Muscle of leg (tissue), 11 donors: ENCODE results near the gene TTLL8. TPM values are rescaled to one million over a fixed set of nuclear protein-coding genes. Genes with fewer than 3 reads are reported as not detected.
A peak's percentile ranks its signal among the peaks of the same experiment; 100 is the strongest.

Experiments used
- DNase-seq: peaks from one replicate; pipeline ENCODE4 v3.0.0; 2013
- H3K27ac ChIP-seq: one replicate; pipeline ENCODE4 v1.5.1; 2013; ENCODE audit warnings: mild to moderate bottlenecking, low read length, control low read depth
- H3K27me3 ChIP-seq: one replicate; pipeline ENCODE4 v1.6.1; 2013; ENCODE audit warnings: low read length; ENCODE audit not compliant: control insufficient read depth, insufficient read depth
- H3K36me3 ChIP-seq: one replicate; pipeline ENCODE4 v1.6.1; 2013; ENCODE audit warnings: low read length; ENCODE audit not compliant: control insufficient read depth, insufficient read depth
- H3K4me1 ChIP-seq: one replicate; pipeline ENCODE4 v1.6.1; 2013; ENCODE audit warnings: low read length; ENCODE audit not compliant: control insufficient read depth, insufficient read depth
- H3K4me3 ChIP-seq: one replicate; pipeline ENCODE4 v1.5.1; 2013; ENCODE audit warnings: low read length, control low read depth
- H3K9me3 ChIP-seq: replicated peaks from 2 replicates; pipeline ENCODE4 v1.6.1; 2013; ENCODE audit warnings: low read depth, low read length; ENCODE audit not compliant: control insufficient read depth
- WGBS: methylation state at CpG from one replicate; pipeline ENCODE4 v1.1.5; 2013; ENCODE audit warnings: missing lambda C conversion rate; ENCODE audit not compliant: insufficient coverage; 5-methylcytosine and 5-hydroxymethylcytosine counted together
- polyA plus RNA-seq, 8 donors: library from polyadenylated mRNA; unstranded; fragments of 120-200 nt; gene quantifications; one replicate each; pipeline versions ENCODE4 v1.2.1 to v1.2.3, GENCODE V29; 2013; ENCODE audit warnings: inconsistent platforms in 1 of 8, low replicate concordance in 1 of 8; ENCODE audit not compliant: insufficient read length in 8 of 8, insufficient read depth in 1 of 8
- total RNA-seq: library from RNA; stranded (reverse); fragments of 120-200 nt; gene quantifications from one replicate; pipeline ENCODE4 v1.2.4, GENCODE V29; 2013

The TTLL8 gene
- total and polyA plus RNA-seq, 9 donors = not detected

DNA sequence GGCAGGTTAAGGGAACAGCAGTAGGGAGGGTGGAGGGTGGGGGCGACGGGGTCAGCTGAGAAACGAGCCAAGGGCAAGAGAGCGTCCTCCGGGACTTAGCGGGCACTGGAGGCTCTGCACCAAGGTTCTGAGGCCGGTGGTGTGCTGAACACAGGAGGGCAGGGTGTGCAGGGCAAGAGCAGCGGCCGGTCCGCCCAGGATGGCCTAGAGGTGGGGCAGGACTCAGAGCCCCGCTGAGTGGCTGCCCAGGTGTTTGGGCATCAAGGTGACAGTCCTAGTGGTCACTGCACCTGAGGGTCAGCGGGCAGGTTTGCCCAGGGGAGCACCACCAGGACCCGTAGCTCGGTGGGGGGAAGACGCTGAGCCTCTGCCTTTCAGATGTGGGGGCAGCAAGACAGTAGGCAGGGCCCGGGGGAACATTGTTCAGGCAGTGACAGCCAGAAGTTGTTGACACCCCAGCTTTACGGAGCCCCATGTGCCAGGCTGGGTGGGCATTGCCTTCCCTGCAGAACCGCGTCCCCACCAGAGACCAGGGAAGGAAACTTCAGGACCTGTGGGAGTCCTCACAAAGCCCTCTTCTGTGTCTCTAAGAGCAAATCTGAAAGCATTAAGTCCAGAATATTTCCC is 4.5 kb upstream of the TTLL8 start:
- 81% methylated on average over 18 of the region's 19 CpGs for WGBS
- H3K27ac ChIP-seq = no peak overlapping the region
- H3K9me3 ChIP-seq = no peaks in the 10 kb centered on the region
- DNase-seq = no peak
- H3K27me3 ChIP-seq = peaks cover 41% of the 10 kb centered on the region
- no peaks in the 10 kb centered on the region for H3K36me3 ChIP-seq
- no peak overlapping the region for H3K4me3 ChIP-seq
- H3K4me1 ChIP-seq = peaks cover 20% of the 10 kb centered on the region

- DNase-seq = no peak
- H3K4me1 ChIP-seq = peaks cover 20% of the 10 kb centered on the region
- H3K27me3 ChIP-seq = peaks cover 46% of the 10 kb centered on the region
- no peaks in the 10 kb centered on the region for H3K9me3 ChIP-seq
- no peaks in the 10 kb centered on the region for H3K36me3 ChIP-seq
- 49% methylated on average over 16 of the region's 17 CpGs for WGBS
- H3K27ac ChIP-seq = no peak overlapping the region
- no peak overlapping the region for H3K4me3 ChIP-seq
Measured at GRCh38 chr22:50061824-50062355, 3.8 kb upstream of the TTLL8 start.

DNA sequence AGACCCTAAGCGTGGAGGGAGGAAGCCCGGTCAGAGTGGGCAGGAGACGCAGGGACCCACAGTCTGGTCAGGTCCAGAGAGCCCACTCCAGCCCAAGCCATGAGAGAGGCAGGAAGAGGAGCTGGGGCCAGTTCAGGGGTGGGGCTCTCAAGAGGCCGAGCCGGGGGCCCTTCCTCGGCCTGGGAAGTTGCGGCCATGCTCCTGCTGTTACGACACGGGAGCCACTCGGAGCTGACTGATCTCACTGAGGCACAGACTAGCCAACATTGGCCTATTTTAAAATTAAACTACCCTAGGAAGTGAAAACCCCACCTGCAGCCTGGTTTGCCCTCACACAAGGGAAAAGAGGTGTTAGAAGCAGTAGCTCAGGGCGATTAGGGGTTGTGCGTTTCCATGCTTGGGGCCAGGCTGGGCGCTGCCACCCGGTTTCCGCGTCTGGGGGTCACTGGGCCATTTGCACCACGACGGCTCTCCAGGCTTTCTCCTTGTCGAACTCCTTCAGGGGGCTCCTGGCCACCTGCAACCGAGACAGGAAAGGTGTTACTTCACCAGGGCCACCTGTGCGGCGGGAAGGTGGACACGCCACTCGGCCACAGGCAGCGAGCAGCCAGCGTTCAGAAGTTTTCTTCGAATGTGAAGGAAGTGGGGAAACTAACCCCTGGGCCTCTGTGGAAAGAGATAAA is 3.2 kb upstream of the TTLL8 start:
- H3K27me3 ChIP-seq = peaks cover 50% of the 10 kb centered on the region
- no peaks in the 10 kb centered on the region for H3K9me3 ChIP-seq
- H3K27ac ChIP-seq = no peak overlapping the region
- H3K36me3 ChIP-seq = no peaks in the 10 kb centered on the region
- DNase-seq = no peak
- peaks cover 20% of the 10 kb centered on the region for H3K4me1 ChIP-seq
- 52% methylated on average over 23 of the region's 27 CpGs for WGBS
- no peak overlapping the region for H3K4me3 ChIP-seq

- no peak for DNase-seq
- H3K36me3 ChIP-seq = no peaks in the 10 kb centered on the region
- peaks cover 50% of the 10 kb centered on the region for H3K27me3 ChIP-seq
- no peak overlapping the region for H3K4me3 ChIP-seq
- peaks cover 20% of the 10 kb centered on the region for H3K4me1 ChIP-seq
- no peaks in the 10 kb centered on the region for H3K9me3 ChIP-seq
- 81% methylated on average over 24 of the region's 28 CpGs for whole genome bisulfite sequencing
- no peak overlapping the region for H3K27ac ChIP-seq
Measured at GRCh38 chr22:50060441-50061140, 2.5 kb upstream of the TTLL8 start.

DNA sequence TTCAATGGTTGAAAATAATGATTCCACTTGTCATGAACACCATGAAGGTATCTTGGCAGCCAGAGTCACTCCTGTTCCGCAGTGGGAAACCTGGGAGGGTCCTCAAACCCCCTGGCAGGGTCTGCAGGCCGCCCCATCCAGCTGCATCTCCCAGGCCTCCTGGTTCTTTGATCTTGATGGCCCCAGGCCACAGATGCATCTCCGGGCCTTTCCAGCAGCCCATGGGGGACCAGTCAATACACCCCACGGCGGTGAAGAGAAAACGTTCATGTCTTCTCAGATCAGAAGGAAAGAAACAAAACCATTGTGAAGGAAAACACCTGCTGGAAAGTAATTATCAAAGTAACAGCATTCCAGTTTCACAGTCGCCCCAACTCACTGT is 1.8 kb upstream of the TTLL8 start:
- H3K4me1 ChIP-seq = peaks cover 20% of the 10 kb centered on the region
- no peak overlapping the region for H3K27ac ChIP-seq
- H3K27me3 ChIP-seq = peaks cover 50% of the 10 kb centered on the region
- DNase-seq = no peak
- H3K9me3 ChIP-seq = no peaks in the 10 kb centered on the region
- WGBS = 65% methylated on average over 4 of the region's 7 CpGs
- H3K4me3 ChIP-seq = no peak overlapping the region
- no peaks in the 10 kb centered on the region for H3K36me3 ChIP-seq

DNA sequence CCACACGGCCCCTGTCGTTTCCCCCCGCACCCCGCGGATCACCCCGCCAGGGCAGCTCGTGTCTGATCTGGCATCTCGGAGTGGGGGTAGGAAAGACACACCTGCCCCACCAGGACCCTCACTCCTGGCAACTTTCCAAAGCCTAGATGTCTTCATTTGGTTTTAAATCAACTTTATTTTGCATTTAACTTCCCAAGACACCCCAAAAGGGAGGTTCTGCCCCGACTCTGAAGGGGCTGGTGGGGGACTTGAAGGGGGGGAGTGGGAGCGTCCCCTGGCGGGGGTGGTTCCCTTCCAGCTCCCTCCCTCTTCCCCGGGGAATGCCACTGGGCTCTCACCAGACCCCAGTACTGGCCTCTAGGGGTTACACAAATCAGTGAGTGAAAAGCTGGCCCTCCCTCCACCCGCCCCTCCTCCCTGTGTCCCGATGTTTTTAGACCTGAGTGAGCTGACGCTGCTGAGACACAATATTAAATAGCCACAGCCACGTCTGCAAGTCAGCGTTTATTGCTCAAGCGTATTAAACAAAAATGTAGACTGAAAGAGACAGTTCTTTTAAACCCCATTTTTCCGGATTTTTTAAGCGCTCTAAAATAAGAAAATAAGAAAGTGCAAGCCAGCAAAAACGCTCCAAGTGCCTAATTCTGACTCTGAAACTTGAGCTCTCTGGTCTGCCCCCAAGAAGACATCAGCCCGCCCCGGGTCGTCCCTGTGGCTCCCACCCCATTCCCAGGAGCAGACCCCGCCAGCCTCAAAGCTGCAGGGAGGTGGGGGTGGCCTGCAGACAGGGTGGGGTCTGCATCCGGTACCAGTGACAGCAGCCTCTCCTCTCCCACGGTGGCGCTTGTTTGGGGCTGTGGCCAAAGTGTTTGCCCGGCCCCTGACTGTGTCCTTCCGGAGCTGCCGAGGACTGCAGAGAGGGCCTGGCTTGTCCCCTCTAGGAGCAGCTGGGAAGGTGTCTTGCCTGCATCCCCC is 1.1 kb upstream of the TTLL8 start:
- Histone ChIP-seq H3K4me1 (peaks cover 20% of the 10 kb centered on the region), H3K4me3 (no peak overlapping the region), H3K27ac (no peak overlapping the region), H3K36me3 (no peaks in the 10 kb centered on the region), H3K27me3 (peaks cover 50% of the 10 kb centered on the region), H3K9me3 (peaks cover under 1% of the 10 kb centered on the region)
- peak; percentile 57 for DNase-seq
- 8% methylated on average over 22 of the region's 31 CpGs for WGBS

GRCh38 chr22:50057278-50058060 is 629 bp downstream of the TTLL8 start:
- H3K27me3 ChIP-seq = peaks cover 47% of the 10 kb centered on the region
- no peak for DNase-seq
- H3K36me3 ChIP-seq = no peaks in the 10 kb centered on the region

GRCh38 chr22:50056214-50056972 is 1.7 kb downstream of the TTLL8 start:
- peaks cover 45% of the 10 kb centered on the region for H3K27me3 ChIP-seq
- H3K36me3 ChIP-seq = no peaks in the 10 kb centered on the region
- peaks cover 9% of the 10 kb centered on the region for H3K9me3 ChIP-seq
- 72% methylated on average over 24 of the region's 34 CpGs for WGBS
- H3K4me1 ChIP-seq = peaks cover 18% of the 10 kb centered on the region
- H3K27ac ChIP-seq = no peak overlapping the region
- DNase-seq = no peak
- H3K4me3 ChIP-seq = no peak overlapping the region

More at GRCh38 chr22:50057278-50058060, 629 bp downstream of the TTLL8 start:
- H3K4me3 ChIP-seq = no peak overlapping the region
- WGBS = 78% methylated on average over 14 of the region's 14 CpGs
- H3K27ac ChIP-seq = no peak overlapping the region
- peaks cover 20% of the 10 kb centered on the region for H3K4me1 ChIP-seq
- H3K9me3 ChIP-seq = peaks cover 9% of the 10 kb centered on the region
